Astrocyte (in vitro differentiated cells and primary cell): ENCODE data around the gene UGCG.

Source experiments
- CTCF ChIP-seq: IDR thresholded peaks from 2 replicates; pipeline ENCODE4 v1.5.1; 2011; ENCODE audit warnings: low read depth, mild to moderate bottlenecking, inconsistent platforms, low read length, moderate library complexity; ENCODE audit not compliant: insufficient read depth
- EZH2 ChIP-seq: IDR thresholded peaks from 2 replicates; pipeline ENCODE4 v1.6.1; 2012; ENCODE audit warnings: mild to moderate bottlenecking, low read length, inconsistent platforms; ENCODE audit not compliant: insufficient read depth

- no peak for TF ChIP-seq CTCF
- no peak for TF ChIP-seq EZH2
Measured at GRCh38 chr9:111874500-111874899, 22.1 kb upstream of the UGCG start.
